COLO668 (cell line): ENCODE results near the gene NAA30.

Experiments used
- DNase-seq: peaks from one replicate; lab custom pipeline; 2025; ENCODE audit not compliant: unreplicated experiment; lab: John Stamatoyannopoulos, UW

NAA30 gene

GRCh38 chr14:57392830-57393229 lies 2.4 kb downstream of the NAA30 start:
- no peak for DNase-seq

DNA sequence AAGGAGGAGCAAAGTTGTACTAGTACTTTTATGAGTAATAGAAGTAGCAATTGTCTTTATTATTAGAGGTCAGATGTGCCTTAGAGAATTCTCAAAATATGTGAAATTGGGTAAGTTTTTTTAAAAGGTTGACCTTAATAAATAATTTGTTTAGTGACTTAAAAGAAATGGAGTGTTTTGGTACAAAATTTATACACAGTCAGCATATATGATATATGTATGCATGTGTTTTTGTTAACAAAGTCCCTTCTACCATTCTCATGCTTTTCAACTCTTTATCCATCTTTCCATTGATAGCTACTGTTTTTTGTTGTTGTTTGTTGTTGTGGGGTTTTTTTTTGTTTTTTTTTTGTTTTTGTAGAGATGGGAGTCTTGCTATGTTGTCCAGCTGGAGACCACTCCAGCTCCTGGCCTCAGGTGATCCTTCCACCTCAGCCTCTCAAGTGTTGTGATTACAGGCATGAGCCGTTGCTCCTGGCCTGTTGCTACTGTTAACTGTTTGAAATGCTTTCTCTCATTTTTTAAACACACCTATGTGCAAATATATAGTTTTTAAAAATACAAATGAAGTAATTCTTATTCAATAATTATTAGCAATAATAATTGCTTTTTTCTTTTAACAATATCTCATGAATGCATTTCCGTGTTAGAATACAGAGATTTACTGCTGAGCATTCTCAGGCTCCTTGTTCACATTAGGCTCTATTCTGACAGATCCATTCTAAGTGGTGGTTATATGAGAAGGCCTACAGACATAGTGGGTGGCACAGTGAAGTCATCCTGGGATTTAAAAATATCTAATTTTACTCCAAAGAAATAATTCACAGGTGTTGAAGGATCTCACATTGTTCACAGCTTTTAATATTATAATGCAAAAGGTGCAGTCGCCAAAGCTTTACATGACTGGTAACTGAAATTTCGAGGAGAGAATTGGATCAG lies 10.4 kb downstream of the NAA30 start:
- DNase-seq, result no peak

GRCh38 chr14:57401501-57401900 lies 11.1 kb downstream of the NAA30 start:
- no peak for DNase-seq

- no peak for DNase-seq
Measured at GRCh38 chr14:57402173-57402852, 11.9 kb downstream of the NAA30 start.

GRCh38 chr14:57403521-57403864 lies 13.1 kb downstream of the NAA30 start:
- no peak for DNase-seq

GRCh38 chr14:57405562-57405961 lies 15.2 kb downstream of the NAA30 start:
- no peak for DNase-seq

DNA sequence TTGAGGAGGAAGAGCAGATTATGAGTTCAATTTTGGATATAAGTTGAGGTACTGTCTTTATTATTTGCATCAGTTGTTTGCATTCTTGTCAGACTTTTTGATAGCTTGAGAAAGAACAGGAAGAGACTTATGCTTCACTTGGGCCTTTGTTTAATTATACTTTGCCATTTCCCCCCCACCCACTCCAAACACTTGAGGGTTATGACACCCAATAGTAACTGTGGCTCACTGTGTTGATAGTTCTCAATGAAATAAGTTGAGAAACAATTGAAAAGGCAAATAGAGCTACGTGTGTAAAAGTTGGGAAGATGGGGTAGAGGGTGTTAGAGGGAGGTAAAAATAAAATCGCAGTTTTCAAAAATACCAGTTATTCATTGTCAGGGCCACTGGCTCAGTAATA lies 17.7 kb downstream of the NAA30 start:
- DNase-seq, result no peak

DNA sequence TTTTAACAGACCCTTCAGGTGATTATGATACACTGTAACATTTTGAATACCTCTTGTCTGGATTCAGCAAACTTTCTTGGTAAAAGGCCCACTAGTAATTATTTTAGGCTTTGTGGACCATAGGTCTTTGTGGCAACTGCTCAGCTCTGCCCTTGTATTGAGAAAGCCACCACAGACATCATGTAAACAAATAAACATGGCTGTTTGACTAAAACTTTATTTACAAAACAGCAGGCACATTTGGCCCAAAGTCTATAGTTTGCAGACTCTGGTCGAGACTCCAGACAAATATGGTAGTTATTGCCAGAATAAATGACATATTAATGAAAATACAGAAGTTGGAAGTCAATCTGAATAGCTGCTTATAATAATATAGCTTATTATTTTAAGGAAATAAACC lies 18.2 kb downstream of the NAA30 start:
- DNase-seq, result no peak

- no peak for DNase-seq
Measured at GRCh38 chr14:57412341-57412740, 22.0 kb downstream of the NAA30 start.

DNA sequence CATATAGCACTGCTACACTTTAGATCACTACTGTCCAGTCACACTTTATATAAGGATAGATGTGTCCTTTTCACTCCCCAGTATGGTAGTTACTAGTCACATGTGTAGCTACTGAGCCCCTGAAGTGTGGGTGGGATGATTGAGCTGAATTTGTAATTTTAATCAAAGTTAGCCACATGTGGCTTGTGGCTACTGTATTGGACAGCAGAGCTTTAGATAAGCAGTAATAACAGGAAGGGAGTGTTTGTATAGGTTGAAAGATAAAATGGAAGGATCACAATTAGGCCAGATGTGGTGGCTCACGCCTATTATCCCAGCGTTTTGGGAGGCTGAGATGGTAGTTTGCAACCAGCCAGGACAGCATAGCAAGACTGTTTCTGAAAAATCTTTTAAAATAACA lies 23.5 kb downstream of the NAA30 start:
- no peak for DNase-seq

- no peak for DNase-seq
Measured at GRCh38 chr14:57417228-57417627, 26.8 kb downstream of the NAA30 start.

DNA sequence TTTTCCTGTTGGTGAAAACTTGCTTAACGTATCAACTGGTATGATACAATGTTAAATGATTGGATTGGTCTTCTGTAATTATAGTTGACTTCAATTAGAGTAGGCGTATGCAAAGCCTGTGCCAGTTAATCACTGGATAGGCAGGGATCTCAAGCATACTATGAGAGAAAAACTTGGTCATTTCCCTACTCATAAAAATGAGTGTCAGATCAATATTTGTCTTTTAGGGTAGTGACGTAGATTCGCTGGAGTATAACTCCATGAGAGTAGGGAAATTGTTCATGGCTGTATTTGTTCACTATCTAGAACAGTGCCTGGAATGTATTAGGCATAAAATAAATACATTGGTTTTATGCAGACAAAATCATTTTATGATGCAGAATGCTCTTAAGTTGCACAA lies 28.6 kb downstream of the NAA30 start:
- DNase-seq, result no peak

DNA sequence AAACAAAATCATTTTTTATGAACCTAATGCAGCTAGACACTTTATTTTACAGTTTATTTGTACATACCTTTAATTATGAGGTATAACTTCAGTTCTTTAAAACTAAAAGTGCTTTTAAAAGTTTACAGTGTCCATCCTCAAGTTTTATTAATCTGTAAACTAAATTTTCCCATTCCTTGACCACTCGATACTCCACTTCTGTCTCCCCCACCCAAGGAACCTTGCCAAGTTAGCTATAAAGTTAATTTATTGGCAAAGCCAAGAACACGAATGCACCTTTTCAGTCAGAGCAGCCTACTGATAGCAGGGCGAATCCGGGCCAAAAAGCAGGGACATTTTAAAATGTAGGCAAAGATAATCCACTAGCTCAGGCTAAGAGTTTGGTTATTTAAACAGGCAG lies 29.6 kb downstream of the NAA30 start:
- DNase-seq, result no peak

GRCh38 chr14:57420986-57421385 lies 30.6 kb downstream of the NAA30 start:
- no peak for DNase-seq

- no peak for DNase-seq
Measured at GRCh38 chr14:57435923-57436322, 45.5 kb downstream of the NAA30 start.

GRCh38 chr14:57461777-57462320 lies 71.5 kb downstream of the NAA30 start:
- DNase-seq, result no peak

DNA sequence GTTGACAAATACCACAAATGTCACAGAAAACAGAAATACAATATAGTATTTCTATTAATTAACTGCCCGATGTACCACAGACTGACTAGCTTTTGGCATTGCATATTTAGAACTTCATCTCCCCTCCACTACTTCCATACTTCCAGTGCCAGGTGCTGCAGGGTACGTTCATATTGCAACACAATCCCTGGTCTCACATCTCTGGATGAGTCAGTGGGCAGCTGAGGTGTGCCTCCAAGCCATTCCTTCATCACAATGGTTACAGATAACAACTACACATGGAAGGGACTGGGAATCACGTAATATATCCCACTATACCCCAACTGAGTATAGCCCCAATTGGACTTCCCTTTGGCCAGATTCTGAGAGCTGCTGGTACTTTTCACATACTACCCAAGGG lies 72.2 kb downstream of the NAA30 start:
- no peak for DNase-seq

- peak; percentile 27 for DNase-seq
Measured at GRCh38 chr14:57464008-57464730, 73.8 kb downstream of the NAA30 start.
